Activated effector memory CD4-positive, alpha-beta T cell treated with Interleukin-2 at 50 U/mL for 16 hours (primary cell): ENCODE results near the gene EIF2B5.
"Not testable (repeated sequence)": the region's sequence is repeated elsewhere in the genome, so short reads cannot be mapped to it uniquely, and the experiment has no call there.

Experiments
- DNase-seq: peaks from one replicate; pipeline ENCODE4 v3.0.0-alpha.2; 2020

Gene EIF2B5

DNA sequence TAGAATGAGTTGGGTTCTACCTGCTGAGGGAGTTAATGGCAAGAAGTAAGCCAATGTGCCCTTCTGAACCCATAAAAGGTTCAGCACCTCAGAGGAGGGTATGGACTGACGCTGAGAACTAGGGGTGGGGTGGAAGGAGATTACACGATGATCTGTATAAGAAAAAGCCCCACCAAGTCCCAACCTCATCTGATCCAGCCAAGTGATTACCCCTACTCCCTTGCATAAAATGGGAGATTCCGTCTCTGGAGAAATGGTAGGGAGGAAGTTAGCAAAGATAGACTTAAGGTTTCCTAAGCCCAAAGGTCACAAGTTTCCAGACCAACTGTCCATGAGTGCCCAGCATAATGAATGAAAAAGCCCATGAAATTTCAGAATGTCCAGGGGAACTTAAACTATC lies 12.9 kb downstream of the EIF2B5 start:
- DNase-seq, result no peak

DNA sequence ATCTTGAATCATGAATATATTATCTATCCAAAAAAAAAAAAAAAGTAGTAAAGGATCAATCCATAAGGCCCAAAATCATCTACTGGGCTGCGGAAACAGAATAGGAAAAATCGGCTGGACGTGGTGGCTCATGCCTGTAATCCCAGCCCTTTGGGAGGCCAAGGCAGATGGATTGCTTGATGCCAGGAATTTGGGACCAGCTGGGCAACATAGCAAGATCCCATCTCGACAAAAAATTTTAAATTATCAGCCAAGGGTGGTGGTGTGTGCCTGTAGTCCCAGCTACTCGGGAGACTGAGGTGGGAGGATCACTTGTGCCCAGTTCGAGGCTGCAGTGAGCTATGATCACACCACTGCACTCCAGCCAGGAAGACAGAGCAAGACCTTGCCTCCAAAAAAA lies 14.0 kb downstream of the EIF2B5 start:
- no peak for DNase-seq

DNA sequence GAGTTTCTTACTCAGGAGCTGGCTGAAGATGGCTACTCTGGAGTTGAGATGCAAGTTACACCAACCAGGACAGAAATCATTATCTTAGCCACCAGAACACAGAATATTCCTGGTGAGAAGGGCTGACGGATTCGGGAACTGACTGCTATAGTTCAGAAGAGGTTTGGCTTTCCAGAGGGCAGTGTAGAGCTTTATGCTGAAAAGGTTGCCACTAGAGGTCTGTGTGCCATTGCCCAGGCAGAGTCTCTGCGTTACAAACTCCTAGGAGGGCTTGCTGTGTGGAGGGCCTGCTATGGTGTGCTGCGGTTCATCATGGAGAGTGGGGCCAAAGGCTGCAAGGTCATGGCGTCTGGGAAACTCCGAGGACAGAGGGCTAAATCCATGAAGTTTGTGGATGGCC lies 14.6 kb downstream of the EIF2B5 start:
- not testable (repeated sequence) for DNase-seq

GRCh38 chr3:184154885-184155643 lies 19.9 kb downstream of the EIF2B5 start, which contains the start of gene DVL3:
Gene DVL3, plus strand, starts transcription at chr3:184155377. Its CDS starts 259 bp downstream, at chr3:184155636.
- DNase-seq, result peak; percentile 39

DNA sequence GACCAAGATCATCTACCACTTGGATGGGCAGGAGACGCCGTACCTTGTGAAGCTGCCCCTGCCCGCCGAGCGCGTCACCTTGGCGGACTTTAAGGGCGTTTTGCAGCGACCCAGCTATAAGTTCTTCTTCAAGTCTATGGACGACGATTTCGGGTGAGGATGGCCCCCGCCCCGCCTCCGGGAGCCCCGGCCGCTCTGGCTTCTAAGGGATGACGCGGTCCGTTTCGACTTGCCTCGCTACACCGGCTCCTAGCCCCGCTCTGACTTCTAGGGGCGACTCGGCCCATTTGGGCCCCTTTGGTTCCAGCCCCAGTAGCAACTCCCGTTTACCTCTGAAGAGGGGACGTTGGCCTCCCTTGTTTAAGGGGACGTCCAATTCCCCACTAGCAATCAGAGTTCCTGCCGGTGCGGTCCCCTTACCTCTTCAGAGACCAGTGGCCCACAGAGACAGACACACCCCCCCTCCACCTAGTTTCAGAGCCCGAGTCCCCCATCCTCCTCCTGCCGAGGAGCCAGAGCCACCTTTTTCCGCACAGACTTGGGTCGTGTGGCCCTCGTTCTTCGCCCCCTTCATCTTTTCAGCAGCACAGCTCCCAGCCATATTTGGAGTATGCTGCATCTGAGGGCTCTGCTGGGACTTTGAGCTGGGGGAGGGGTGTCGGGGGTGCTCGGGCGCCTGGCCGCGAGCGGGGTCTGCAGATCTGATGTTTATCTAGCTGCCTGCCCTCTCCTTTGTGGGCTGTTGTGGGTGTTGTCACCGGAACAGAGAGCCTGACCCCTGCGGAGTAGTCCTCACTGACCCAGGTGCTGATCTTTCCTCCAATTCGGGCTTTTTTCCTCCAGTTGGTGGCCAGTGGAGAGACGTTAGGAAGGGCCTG lies 20.7 kb downstream of the EIF2B5 start:
- DNase-seq, result peak; percentile 34

DNA sequence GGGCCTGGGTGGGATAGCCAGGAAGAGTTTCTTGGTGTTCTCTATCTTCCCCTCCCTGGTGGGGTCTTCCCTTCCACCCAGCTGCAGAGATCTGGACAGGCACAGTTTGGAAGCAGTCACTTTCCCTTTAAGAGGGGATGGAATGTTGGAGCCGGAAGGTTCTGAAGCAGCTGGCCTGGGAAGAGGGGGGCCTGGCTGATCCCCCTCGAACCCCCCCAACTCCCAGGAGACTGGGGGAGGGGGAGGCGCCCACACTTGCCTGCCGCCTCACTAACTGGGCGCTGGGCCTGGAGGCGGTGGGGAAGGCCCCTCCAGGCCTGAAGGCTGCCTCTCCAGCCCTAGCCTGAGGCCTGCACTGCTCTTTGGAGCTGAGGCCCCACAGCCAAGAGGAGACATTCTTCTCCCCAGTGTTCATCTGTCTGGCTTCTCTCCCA lies 21.4 kb downstream of the EIF2B5 start:
- DNase-seq, result no peak

- DNase-seq, result no peak
These were observed 22.0 kb downstream of the EIF2B5 start for GRCh38 chr3:184157206-184157605.

DNA sequence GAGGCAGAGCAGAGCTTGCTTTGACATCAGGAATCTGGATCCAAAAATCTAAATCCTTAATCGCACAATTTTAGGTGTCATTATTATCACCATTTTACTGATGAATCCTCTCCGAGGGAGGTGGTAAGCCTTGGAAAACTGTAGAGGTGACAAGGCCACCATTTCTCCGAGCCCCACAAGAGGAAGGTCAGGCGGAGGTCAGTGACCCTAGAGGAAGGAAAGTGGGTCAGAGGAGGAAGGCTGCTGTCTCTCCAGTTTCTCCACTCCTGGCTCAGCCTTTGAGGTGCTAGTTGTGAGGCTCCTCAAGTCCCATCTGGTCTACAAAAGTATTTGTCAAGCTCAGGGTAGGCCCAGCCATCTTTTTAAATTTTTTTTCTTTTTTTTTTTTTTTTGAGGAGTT lies 23.2 kb downstream of the EIF2B5 start:
- DNase-seq, result no peak

GRCh38 chr3:184160456-184160855 lies 25.3 kb downstream of the EIF2B5 start:
- DNase-seq, result no peak

- DNase-seq, result not testable (repeated sequence)
These were observed 27.5 kb downstream of the EIF2B5 start for GRCh38 chr3:184162571-184163070.

DNA sequence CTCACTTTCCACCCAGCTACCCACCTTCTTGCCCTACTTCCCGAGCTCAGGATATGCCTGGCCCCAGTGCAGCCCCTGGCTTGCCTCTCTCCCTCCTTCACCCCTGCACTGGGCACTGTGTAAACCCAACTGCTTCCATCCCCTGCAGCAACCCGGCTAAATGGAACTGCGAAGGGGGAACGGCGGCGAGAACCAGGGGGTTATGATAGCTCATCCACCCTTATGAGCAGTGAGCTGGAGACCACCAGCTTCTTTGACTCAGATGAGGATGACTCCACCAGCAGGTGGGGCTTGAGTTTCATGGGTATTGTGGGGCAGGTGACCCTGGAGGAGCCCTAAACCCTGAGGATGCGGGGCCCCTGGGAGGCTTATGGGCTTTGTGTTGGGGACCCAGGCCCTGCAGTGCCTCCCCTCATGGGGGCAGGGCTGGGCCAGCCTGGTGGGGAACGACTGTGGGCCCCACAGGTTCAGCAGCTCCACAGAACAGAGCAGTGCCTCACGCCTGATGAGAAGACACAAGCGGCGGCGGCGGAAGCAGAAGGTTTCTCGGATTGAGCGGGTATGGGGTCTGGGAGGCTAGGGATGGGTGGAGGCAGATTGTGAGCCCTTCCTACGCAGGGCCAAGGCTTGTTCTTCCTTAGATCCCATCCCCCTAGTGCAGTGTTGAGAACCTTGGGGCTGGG lies 29.6 kb downstream of the EIF2B5 start:
- DNase-seq, result no peak

- DNase-seq, result no peak
These were observed 30.4 kb downstream of the EIF2B5 start for GRCh38 chr3:184165543-184165942.

GRCh38 chr3:184166671-184167070 lies 31.5 kb downstream of the EIF2B5 start:
- DNase-seq, result no peak

GRCh38 chr3:184167786-184168185 lies 32.6 kb downstream of the EIF2B5 start:
- DNase-seq, result no peak

DNA sequence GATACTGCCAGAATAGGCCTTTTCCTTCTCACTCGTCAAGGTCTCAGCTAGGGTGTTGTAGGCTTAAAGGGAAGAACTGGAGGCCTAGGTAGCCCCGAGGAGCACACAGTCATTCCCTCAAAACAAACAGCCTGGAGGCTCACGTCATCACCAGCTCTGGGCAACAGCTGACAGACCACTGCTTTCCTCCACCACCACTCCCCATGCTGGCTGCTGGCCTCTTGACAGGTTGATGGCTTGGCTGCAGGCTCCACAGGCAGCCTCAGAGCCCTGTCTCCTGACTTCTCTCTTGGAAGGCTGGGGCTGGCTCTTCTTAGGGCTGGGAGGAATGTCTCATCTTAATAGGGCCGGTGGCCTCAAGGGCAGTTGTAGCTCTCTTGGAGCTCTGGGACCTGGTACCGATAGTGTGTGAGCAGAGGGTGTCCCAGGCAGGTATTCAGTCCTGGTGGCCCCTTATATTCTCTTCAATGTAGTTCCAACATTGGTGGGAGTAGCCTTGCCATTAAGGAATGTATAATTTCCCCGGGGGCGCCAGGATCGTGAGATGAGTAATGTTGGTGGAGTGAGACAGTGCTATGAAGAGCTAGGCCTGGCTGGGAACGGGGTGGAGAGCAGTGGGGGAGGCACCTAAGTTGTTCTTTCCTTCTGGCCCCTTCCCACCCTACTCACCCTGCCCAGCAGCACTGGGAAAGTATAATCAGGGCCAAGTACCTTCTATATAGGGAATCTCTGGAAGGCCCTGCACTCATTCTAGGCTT lies 33.4 kb downstream of the EIF2B5 start:
- DNase-seq, result no peak

- no peak for DNase-seq
These were observed 35.0 kb downstream of the EIF2B5 start for GRCh38 chr3:184169896-184170875.

DNA sequence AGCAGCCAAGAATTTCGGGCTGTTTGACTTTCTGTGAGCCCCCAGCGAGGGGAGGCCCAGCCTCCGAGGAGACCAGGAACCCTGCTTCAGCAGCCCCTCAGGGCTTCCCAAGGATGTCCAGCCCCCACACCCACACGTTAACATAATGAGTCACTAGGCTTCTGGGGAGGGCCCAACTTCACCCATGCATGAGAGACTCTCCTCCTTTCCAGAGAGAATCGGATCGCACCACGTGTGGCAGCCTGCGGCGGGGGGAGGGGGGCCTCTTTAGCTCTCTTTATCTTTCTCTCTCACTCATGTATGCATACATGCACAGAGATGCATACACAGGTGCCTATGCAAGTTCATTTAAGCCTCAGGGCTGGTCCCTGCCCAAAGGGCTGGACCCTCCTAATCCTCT lies 36.4 kb downstream of the EIF2B5 start:
- DNase-seq, result no peak

GRCh38 chr3:184172681-184173373 lies 37.7 kb downstream of the EIF2B5 start:
- no peak for DNase-seq

GRCh38 chr3:184173374-184173722 lies 38.2 kb downstream of the EIF2B5 start:
- DNase-seq, result no peak

DNA sequence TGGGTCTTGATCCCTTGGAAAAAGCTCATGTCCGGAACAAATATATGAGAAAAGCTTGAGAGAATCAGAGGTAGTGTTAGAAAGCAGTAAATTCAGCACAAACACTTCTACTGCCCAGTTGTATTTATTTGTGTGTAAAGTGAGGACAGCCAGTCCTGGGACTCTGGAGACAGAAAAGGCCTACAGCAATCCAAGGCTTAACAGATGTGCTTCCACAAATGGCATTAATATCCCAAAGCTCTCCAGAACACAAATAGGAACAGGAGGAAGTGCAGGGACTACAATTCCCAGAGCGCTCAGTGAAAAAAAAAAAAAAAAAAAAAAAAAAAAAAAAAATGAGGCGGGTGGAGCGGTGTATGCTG lies 39.1 kb downstream of the EIF2B5 start:
- DNase-seq, result no peak
